ENCODE measurements around the gene PFDN5. TPM values are rescaled to one million over a fixed set of nuclear protein-coding genes. Genes with fewer than 3 reads are reported as not detected.

Gene PFDN5
- total and polyA plus RNA-seq, 10 of the 15 experiments (the other 5 are each of a cell fraction or from before 2014, with no cell fraction given): 300 to 1,596 (median 495) TPM

DNA sequence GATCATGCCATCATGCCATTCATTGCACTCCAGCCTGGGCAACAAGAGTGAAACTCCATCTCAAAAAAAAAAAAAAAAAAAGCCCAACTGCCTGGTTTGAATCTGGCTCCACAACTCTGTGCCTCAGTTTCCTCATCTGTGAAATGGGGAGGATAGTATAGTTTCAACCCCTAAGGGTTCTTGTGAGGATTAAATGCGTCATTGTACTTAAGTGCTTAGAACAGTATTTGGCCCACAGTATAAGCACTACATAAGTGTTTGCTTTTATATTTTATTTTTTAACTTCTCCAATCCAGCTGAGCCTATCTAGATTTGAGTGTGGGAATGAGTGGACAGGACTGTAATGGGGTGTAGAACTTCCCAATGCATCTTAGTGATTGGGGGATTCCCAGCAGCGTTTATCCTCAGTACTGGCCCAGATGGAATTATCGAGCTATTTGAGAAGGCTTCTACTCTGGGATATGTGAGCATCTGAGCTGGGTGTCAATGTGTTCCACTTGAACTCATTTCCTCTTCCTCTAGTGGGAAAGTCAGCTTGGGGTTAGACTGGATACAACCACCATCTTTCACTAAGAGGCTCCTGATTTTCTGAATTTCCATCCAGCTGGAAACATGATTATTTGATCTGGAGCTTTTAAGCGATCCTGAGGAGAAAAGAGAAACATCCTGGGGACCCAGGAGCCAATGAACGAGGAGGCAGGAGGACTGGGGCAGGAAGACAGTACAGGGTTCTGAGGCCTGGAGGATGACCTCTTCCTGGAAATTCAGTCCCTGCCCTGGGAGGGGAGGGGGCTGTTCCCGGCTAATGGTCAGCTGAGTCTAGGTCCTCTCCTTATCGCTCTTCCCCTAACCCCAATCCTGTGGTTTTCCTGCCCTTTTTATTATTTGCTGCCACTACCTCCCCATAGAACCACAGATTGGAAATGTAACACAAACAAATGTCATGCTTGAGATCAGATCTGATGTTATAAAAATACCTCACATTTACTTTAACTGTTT, 36.5 kb upstream of the PFDN5 start:
- Histone ChIP-seq H3K79me2 (ENCODE audit: control insufficient read depth, insufficient read depth, low read length) (no peaks in the 10 kb centered on the region; the same call in none of the 2 replicates), H2AFZ (ENCODE audit: control insufficient read depth, low read depth, low read length) (no peak overlapping the region), H3K9me3 (replicated peaks; ENCODE audit: control insufficient read depth, insufficient read depth, low read length) (no peaks in the 10 kb centered on the region), H3K36me3 (ENCODE audit: control insufficient read depth in 2 of 2, insufficient read depth in 2 of 2, low read length in 1 of 2) (peaks cover 0 to under 1% of the 10 kb centered on the region in 2 experiments; a peak in 1 of 4 replicates), H4K20me1 (ENCODE audit: control insufficient read depth, insufficient read depth) (no peaks in the 10 kb centered on the region), H3K9ac (ENCODE audit: control insufficient read depth, insufficient read depth, low read length) (no peak overlapping the region), H3K4me3 (no peak overlapping the region), H3K4me2 (ENCODE audit: control insufficient read depth, insufficient read depth) (no peak overlapping the region), H3K27me3 (replicated peaks in 1 of 2; ENCODE audit: control insufficient read depth in 2 of 2, insufficient read depth in 2 of 2, low read length in 1 of 2) (no peaks in the 10 kb centered on the region), H3K27ac (ENCODE audit: control insufficient read depth, insufficient read depth) (no peak overlapping the region), H3K4me1 (ENCODE audit: control insufficient read depth, insufficient read depth, low read length) (peaks cover 16% of the 10 kb centered on the region)
- no peak for TF ChIP-seq YY1 (IDR thresholded peaks at IDR 0.05; ENCODE audit: low read depth, low read length)
- TF ChIP-seq KDM1A (IDR thresholded peaks at IDR 0.05; ENCODE audit: borderline replicate concordance): no peak
- no peak for TF ChIP-seq GATAD2B (conservative IDR thresholded peaks at IDR 0.05; ENCODE audit: low read depth)
- TF ChIP-seq RCOR1 (conservative IDR thresholded peaks at IDR 0.05; ENCODE audit: low read depth, low read length): no peak
- TF ChIP-seq, protein P1, sequence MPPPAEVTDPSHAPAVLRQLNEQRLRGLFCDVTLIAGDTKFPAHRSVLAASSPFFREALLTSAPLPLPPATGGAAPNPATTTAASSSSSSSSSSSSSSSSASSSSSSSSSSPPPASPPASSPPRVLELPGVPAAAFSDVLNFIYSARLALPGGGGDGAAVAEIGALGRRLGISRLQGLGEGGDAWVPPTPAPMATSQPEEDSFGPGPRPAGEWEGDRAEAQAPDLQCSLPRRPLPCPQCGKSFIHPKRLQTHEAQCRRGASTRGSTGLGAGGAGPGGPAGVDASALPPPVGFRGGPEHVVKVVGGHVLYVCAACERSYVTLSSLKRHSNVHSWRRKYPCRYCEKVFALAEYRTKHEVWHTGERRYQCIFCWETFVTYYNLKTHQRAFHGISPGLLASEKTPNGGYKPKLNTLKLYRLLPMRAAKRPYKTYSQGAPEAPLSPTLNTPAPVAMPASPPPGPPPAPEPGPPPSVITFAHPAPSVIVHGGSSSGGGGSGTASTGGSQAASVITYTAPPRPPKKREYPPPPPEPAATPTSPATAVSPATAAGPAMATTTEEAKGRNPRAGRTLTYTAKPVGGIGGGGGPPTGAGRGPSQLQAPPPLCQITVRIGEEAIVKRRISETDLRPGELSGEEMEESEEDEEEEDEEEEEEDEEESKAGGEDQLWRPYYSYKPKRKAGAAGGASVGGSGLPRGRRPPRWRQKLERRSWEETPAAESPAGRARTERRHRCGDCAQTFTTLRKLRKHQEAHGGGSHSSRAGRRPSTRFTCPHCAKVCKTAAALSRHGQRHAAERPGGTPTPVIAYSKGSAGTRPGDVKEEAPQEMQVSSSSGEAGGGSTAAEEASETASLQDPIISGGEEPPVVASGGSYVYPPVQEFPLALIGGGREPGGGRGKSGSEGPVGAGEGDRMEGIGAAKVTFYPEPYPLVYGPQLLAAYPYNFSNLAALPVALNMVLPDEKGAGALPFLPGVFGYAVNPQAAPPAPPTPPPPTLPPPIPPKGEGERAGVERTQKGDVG (CRISPR knock-in tag; IDR thresholded peaks at IDR 0.05): no peak
- TF ChIP-seq, protein P2, sequence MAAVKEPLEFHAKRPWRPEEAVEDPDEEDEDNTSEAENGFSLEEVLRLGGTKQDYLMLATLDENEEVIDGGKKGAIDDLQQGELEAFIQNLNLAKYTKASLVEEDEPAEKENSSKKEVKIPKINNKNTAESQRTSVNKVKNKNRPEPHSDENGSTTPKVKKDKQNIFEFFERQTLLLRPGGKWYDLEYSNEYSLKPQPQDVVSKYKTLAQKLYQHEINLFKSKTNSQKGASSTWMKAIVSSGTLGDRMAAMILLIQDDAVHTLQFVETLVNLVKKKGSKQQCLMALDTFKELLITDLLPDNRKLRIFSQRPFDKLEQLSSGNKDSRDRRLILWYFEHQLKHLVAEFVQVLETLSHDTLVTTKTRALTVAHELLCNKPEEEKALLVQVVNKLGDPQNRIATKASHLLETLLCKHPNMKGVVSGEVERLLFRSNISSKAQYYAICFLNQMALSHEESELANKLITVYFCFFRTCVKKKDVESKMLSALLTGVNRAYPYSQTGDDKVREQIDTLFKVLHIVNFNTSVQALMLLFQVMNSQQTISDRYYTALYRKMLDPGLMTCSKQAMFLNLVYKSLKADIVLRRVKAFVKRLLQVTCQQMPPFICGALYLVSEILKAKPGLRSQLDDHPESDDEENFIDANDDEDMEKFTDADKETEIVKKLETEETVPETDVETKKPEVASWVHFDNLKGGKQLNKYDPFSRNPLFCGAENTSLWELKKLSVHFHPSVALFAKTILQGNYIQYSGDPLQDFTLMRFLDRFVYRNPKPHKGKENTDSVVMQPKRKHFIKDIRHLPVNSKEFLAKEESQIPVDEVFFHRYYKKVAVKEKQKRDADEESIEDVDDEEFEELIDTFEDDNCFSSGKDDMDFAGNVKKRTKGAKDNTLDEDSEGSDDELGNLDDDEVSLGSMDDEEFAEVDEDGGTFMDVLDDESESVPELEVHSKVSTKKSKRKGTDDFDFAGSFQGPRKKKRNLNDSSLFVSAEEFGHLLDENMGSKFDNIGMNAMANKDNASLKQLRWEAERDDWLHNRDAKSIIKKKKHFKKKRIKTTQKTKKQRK (IDR thresholded peaks at IDR 0.05; ENCODE audit: low read depth, low read length): no peak
- TF ChIP-seq PAX5 (IDR thresholded peaks at IDR 0.05; ENCODE audit: borderline replicate concordance, low read depth, low read length): no peak
- no peak for TF ChIP-seq ZZZ3 (IDR thresholded peaks at IDR 0.05; ENCODE audit: control insufficient read depth, insufficient read length, low read depth)
- no peak for TF ChIP-seq ZBED1 (IDR thresholded peaks at IDR 0.05; ENCODE audit: borderline replicate concordance)
- no peak for TF ChIP-seq SIN3A (IDR thresholded peaks at IDR 0.05; ENCODE audit: low read depth, low read length)
- no peak for TF ChIP-seq MEF2A (IDR thresholded peaks at IDR 0.05; ENCODE audit: insufficient read depth, low read depth, low read length)
- TF ChIP-seq ASH2L (IDR thresholded peaks at IDR 0.05; ENCODE audit: borderline replicate concordance, low read depth): no peak
- in situ Hi-C loops (cut with MboI): no loop called here
- POLR2A ChIA-PET: interaction anchor here (0.6 to 1.2 kb wide), 2 partner anchors 10 to 37 kb away, joined by 3 to 5 read pairs; partner anchors contain the start of gene PFDN5
- intact Hi-C loops (cut with micrococcal nuclease; ENCODE audit: unreplicated experiment): no loop called here
- BruUV-seq (replicated peaks): no TSS peak
- DNase-seq (ENCODE audit: low read depth, low spot score): no peak
- ATAC-seq: no peak
- CTCF ChIA-PET: interaction anchor here (0.9 to 1.1 kb wide), 2 partner anchors 8 to 45 kb away, joined by 3 read pairs; no protein-coding TSS in a partner anchor
- SMC1A ChIA-PET (ENCODE audit: uncharacterized antibody, unreplicated experiment): interaction anchor here (0.6 to 1.4 kb wide), 6 partner anchors 9 to 190 kb away, joined by 3 to 8 read pairs (median 3); partner anchors contain the start of gene ESPL1
- 73% methylated on average over 7 of the region's 7 CpGs for WGBS (ENCODE audit: insufficient coverage, insufficient replicate concordance, low lambda C conversion rate, missing lambda C conversion rate)
- no peak for FAIRE-seq
- RAD21 ChIA-PET (ENCODE audit: unreplicated experiment): interaction anchor here (0.9 kb wide), 1 partner anchor 10 kb away, joined by 7 read pairs; the partner anchor contains the start of gene ESPL1

Measured in GM12878 (cell line).